Endodermal cell (in vitro differentiated cells): Measurements from ENCODE around the gene PTGR3. TPM values are rescaled to one million over a fixed set of nuclear protein-coding genes. Genes with fewer than 3 reads are reported as not detected.

ENCODE experiments used
- DNase-seq: peaks from one replicate; pipeline ENCODE4 v3.0.0-alpha.2; 2017
- H3K27ac ChIP-seq: 2 replicates; pipeline ENCODE4 v1.5.1; 2013; ENCODE audit warnings: mild to moderate bottlenecking, low read depth, low read length, moderate library complexity
- H3K27me3 ChIP-seq: 2 replicates; pipeline ENCODE4 v1.6.1; 2013; ENCODE audit warnings: mild to moderate bottlenecking, low read length, moderate library complexity; ENCODE audit not compliant: insufficient read depth, control insufficient read depth, poor library complexity, severe bottlenecking
- H3K36me3 ChIP-seq: 2 replicates; pipeline ENCODE4 v1.7.0; 2013; ENCODE audit warnings: mild to moderate bottlenecking, low read length, moderate library complexity; ENCODE audit not compliant: control insufficient read depth, insufficient read depth
- H3K4me1 ChIP-seq: one replicate; pipeline ENCODE4 v1.7.0; 2013; ENCODE audit warnings: low read length; ENCODE audit not compliant: control insufficient read depth, insufficient read depth
- H3K4me3 ChIP-seq: 2 replicates; pipeline ENCODE4 v1.5.1; 2013; ENCODE audit warnings: mild to moderate bottlenecking, low read length, moderate library complexity
- H3K9ac ChIP-seq: 2 replicates; pipeline ENCODE4 v1.6.1; 2013; ENCODE audit warnings: mild to moderate bottlenecking, low read length, moderate library complexity; ENCODE audit not compliant: poor library complexity, severe bottlenecking; ENCODE audit errors: extremely low read depth
- H3K9me3 ChIP-seq: 2 replicates; pipeline ENCODE4 v1.6.1; 2013; ENCODE audit warnings: mild to moderate bottlenecking, low read length, moderate library complexity; ENCODE audit not compliant: control insufficient read depth
- H3K27ac Mint-ChIP-seq: 2 replicates; pipeline ENCODE4 v1.8.0; 2020; ENCODE audit warnings: mixed read lengths
- H3K27me3 Mint-ChIP-seq: 2 replicates; pipeline ENCODE4 v1.8.0; 2021; ENCODE audit warnings: mild to moderate bottlenecking, mixed read lengths; ENCODE audit not compliant: insufficient read depth
- H3K36me3 Mint-ChIP-seq: 2 replicates; pipeline ENCODE4 v1.8.0; 2020; ENCODE audit warnings: low read depth, mixed read lengths
- H3K4me1 Mint-ChIP-seq: 2 replicates; pipeline ENCODE4 v1.8.0; 2020; ENCODE audit warnings: mixed read lengths
- H3K4me3 Mint-ChIP-seq: 2 replicates; pipeline ENCODE4 v1.8.0; 2020; ENCODE audit warnings: mild to moderate bottlenecking, moderate library complexity, mixed read lengths
- H3K9me3 Mint-ChIP-seq: 2 replicates; pipeline ENCODE4 v1.8.0; 2020; ENCODE audit warnings: mild to moderate bottlenecking, mixed read lengths
- CTCF ChIP-seq: fragments of 200-600 bp; sonication (generic); conservative IDR thresholded peaks from 2 replicates; pipeline ENCODE4 v1.5.0; 2021; ENCODE audit warnings: antibody characterized with exemption, mild to moderate bottlenecking
- WGBS, 2 experiments: methylation state at CpG; one replicate each; pipeline versions ENCODE4 v1.1.5 to v1.1.7; 2013; ENCODE audit warnings: missing lambda C conversion rate in 2 of 2, mixed read lengths in 1 of 2; ENCODE audit not compliant: insufficient coverage in 1 of 2, insufficient read length in 1 of 2; 5-methylcytosine and 5-hydroxymethylcytosine counted together
- total RNA-seq, 2 donors: library from RNA; stranded (reverse); fragmentation: NEBNext Ultra II Directional in 1 of 2; extraction: Animal tissue kit (Norgen Biotek cat#: 25700) in 1 of 2; gene quantifications; 2 replicates in 1 of 2; 3 replicates in 1 of 2; pipeline ENCODE4 v1.2.1, GENCODE V29; 2021

Gene PTGR3
- total RNA-seq, 2 donors from 2014 or later = 12.2 to 13.3 TPM

GRCh38 chr18:75256376-75256775, 47.4 kb upstream of the PTGR3 start:
- Mint-ChIP-seq H3K27ac (no peak overlapping the region), H3K4me1 (peaks cover 11% of the 10 kb centered on the region), H3K27me3 (no peaks in the 10 kb centered on the region), H3K9me3 (no peaks in the 10 kb centered on the region), H3K36me3 (no peaks in the 10 kb centered on the region), H3K4me3 (no peak overlapping the region)
- Histone ChIP-seq H3K27ac (no peak overlapping the region), H3K4me3 (no peak overlapping the region), H3K9ac (no peak overlapping the region), H3K27me3 (no peaks in the 10 kb centered on the region), H3K36me3 (no peaks in the 10 kb centered on the region), H3K4me1 (no peaks in the 10 kb centered on the region), H3K9me3 (no peaks in the 10 kb centered on the region)
- TF ChIP-seq CTCF = no peak
- DNase-seq = no peak

- Histone ChIP-seq H3K36me3 (no peaks in the 10 kb centered on the region), H3K9me3 (no peaks in the 10 kb centered on the region), H3K27ac (no peak overlapping the region), H3K4me3 (no peak overlapping the region), H3K4me1 (no peaks in the 10 kb centered on the region), H3K27me3 (no peaks in the 10 kb centered on the region), H3K9ac (no peak overlapping the region)
- 83% methylated on average over 2 of the region's 3 CpGs; no CpG with 5 or more reads in 1 of the 2 experiments for WGBS, 2 experiments
- Mint-ChIP-seq H3K36me3 (no peaks in the 10 kb centered on the region), H3K4me3 (no peak overlapping the region), H3K27me3 (no peaks in the 10 kb centered on the region), H3K4me1 (peaks cover 14% of the 10 kb centered on the region), H3K27ac (no peak overlapping the region), H3K9me3 (no peaks in the 10 kb centered on the region)
- no peak for DNase-seq
- TF ChIP-seq CTCF = peak; percentile 49
These were observed 46.2 kb upstream of the PTGR3 start for GRCh38 chr18:75255094-75255493.

GRCh38 chr18:75253784-75254183, 44.8 kb upstream of the PTGR3 start:
- WGBS, 2 experiments = 96 to 100% methylated on average over 2 to 4 of the region's 4 CpGs
- Mint-ChIP-seq H3K27me3 (no peaks in the 10 kb centered on the region), H3K4me1 (peaks cover 14% of the 10 kb centered on the region), H3K27ac (no peak overlapping the region), H3K36me3 (no peaks in the 10 kb centered on the region), H3K9me3 (no peaks in the 10 kb centered on the region), H3K4me3 (no peak overlapping the region)
- H3K27ac ChIP-seq = no peak overlapping the region
- H3K9me3 ChIP-seq = no peaks in the 10 kb centered on the region
- H3K4me1 ChIP-seq = no peaks in the 10 kb centered on the region
- no peaks in the 10 kb centered on the region for H3K36me3 ChIP-seq
- no peaks in the 10 kb centered on the region for H3K27me3 ChIP-seq
- H3K9ac ChIP-seq = no peak overlapping the region
- H3K4me3 ChIP-seq = no peak overlapping the region
- TF ChIP-seq CTCF = no peak
- DNase-seq = no peak
